OCI-LY7 (cell line): ENCODE measurements around the gene ANKRD26. TPM values are rescaled to one million over a fixed set of nuclear protein-coding genes. Genes with fewer than 3 reads are reported as not detected.

Source experiments
- BruUV-seq: library from RNA; stranded (reverse); fragments of 400-500 nt; replicated peaks from 2 replicates; lab custom pipeline; 2021; lab: Mats Ljungman, UMichigan
- CTCF ChIA-PET: fragments of 300-600 bp; sonication (Branson Sonifier 250); formaldehyde crosslinking; loops from one replicate; lab custom pipeline; 2022; ENCODE audit warnings: antibody characterized with exemption; ENCODE audit not compliant: unreplicated experiment; lab: Charles Lee
- POLR2A ChIA-PET: fragments of 300-600 bp; sonication (Branson Sonifier 250); formaldehyde crosslinking; loops from one replicate; lab custom pipeline; 2022; ENCODE audit warnings: antibody characterized with exemption; lab: Charles Lee
- DNase-seq: peaks from one replicate; pipeline ENCODE4 v3.0.0-alpha.2; 2015; ENCODE audit warnings: low spot score
- H2AFZ ChIP-seq: fragments of 200-600 bp; sonication (generic), shearing (Covaris generic); 2 replicates; pipeline ENCODE4 v1.6.1; 2014; ENCODE audit warnings: mild to moderate bottlenecking, antibody characterized with exemption, low read length, moderate library complexity
- H3K27ac ChIP-seq: fragments of 200-600 bp; sonication (generic); 2 replicates; pipeline ENCODE4 v1.5.1; 2014; ENCODE audit warnings: mixed run types, low read depth, mild to moderate bottlenecking, moderate library complexity, low read length, inconsistent platforms; ENCODE audit not compliant: poor library complexity, severe bottlenecking
- H3K36me3 ChIP-seq: fragments of 200-600 bp; sonication (generic); 2 replicates; pipeline ENCODE4 v1.6.1; 2014; ENCODE audit warnings: mild to moderate bottlenecking, antibody characterized with exemption, low read length, moderate library complexity, mixed read lengths; ENCODE audit not compliant: insufficient read depth
- H3K4me1 ChIP-seq: fragments of 200-600 bp; sonication (generic); 2 replicates; pipeline ENCODE4 v1.5.1; 2014; ENCODE audit warnings: mild to moderate bottlenecking, low read length; ENCODE audit not compliant: insufficient read depth, poor library complexity, severe bottlenecking
- H3K4me2 ChIP-seq: fragments of 200-600 bp; sonication (generic); 2 replicates; pipeline ENCODE4 v1.6.1; 2014; ENCODE audit warnings: mild to moderate bottlenecking, low read length
- H3K4me3 ChIP-seq: fragments of 200-600 bp; sonication (generic); 2 replicates; pipeline ENCODE4 v1.5.1; 2014; ENCODE audit warnings: mild to moderate bottlenecking, low read depth, low read length; ENCODE audit not compliant: poor library complexity, severe bottlenecking
- H3K79me2 ChIP-seq: fragments of 200-600 bp; sonication (generic); 2 replicates; pipeline ENCODE4 v1.6.1; 2016; ENCODE audit warnings: low read depth, mild to moderate bottlenecking, low read length, moderate library complexity, mixed read lengths; ENCODE audit not compliant: insufficient read depth
- H3K9me2 ChIP-seq: fragments of 200-600 bp; sonication (generic); 2 replicates; pipeline ENCODE4 v1.6.1; 2016; ENCODE audit warnings: mild to moderate bottlenecking, low read length, mixed read lengths; ENCODE audit not compliant: insufficient read depth
- H3K9me3 ChIP-seq: fragments of 200-600 bp; sonication (generic); 2 replicates; pipeline ENCODE4 v1.6.1; 2014; ENCODE audit warnings: mild to moderate bottlenecking, mixed run types, low read length, mixed read lengths
- H4K20me1 ChIP-seq: fragments of 200-600 bp; sonication (generic); 2 replicates; pipeline ENCODE4 v1.6.1; 2014; ENCODE audit warnings: mild to moderate bottlenecking, antibody characterized with exemption, low read length, moderate library complexity, mixed read lengths; ENCODE audit not compliant: insufficient read depth
- CTCF ChIP-seq: fragments of 200-600 bp; sonication (generic); conservative IDR thresholded peaks from 2 replicates; pipeline ENCODE4 v1.5.1; 2014; ENCODE audit warnings: mild to moderate bottlenecking, antibody characterized with exemption, low read length, moderate library complexity, mixed read lengths
- EZH2phosphoT487 ChIP-seq: fragments of 200-600 bp; sonication (generic); IDR thresholded peaks from 2 replicates; pipeline ENCODE4 v1.6.1; 2018; ENCODE audit warnings: low read depth, borderline replicate concordance, mild to moderate bottlenecking, mixed run types, antibody characterized with exemption, low read length, moderate library complexity, mixed read lengths
- intact Hi-C: fragments of 100-400 bp; cut with micrococcal nuclease; formaldehyde crosslinking; loops from one replicate; pipeline ENCODE4 v1.10.0; 2022; ENCODE audit not compliant: unreplicated experiment
- total RNA-seq, 2 experiments: library from RNA; depleted of rRNA in 1 of 2; stranded (reverse); fragments of >200 nt in 1 of 2; shearing (Covaris generic) in 1 of 2; gene quantifications; 2 replicates each; pipeline ENCODE4 v1.2.3, GENCODE V29; 2014 to 2022

Gene ANKRD26
- total RNA-seq, 2 experiments from 2014 or later = 8.6 to 13.8 TPM

- intact Hi-C loops = no loop called here
- Histone ChIP-seq H3K4me3 (no peak overlapping the region), H3K27ac (no peak overlapping the region), H3K9me2 (no peaks in the 10 kb centered on the region), H3K4me2 (no peak overlapping the region), H3K36me3 (peaks cover 12% of the 10 kb centered on the region; the same call in 1 of the 2 replicates), H4K20me1 (no peaks in the 10 kb centered on the region), H3K79me2 (no peaks in the 10 kb centered on the region), H3K9me3 (no peaks in the 10 kb centered on the region), H3K4me1 (no peaks in the 10 kb centered on the region), H2AFZ (no peak overlapping the region)
- CTCF ChIA-PET = no interaction called here
- TF ChIP-seq EZH2phosphoT487 = no peak
- no peak for DNase-seq
- no TSS peak for BruUV-seq
- POLR2A ChIA-PET = interaction anchor here (1.1 to 2.5 kb wide), 3 partner anchors 10 to 24 kb away, joined by 3 to 13 read pairs (median 3); no protein-coding TSS in a partner anchor
Observed at GRCh38 chr10:27019827-27020226, 80.5 kb downstream of the ANKRD26 start.

- Histone ChIP-seq H3K9me2 (no peaks in the 10 kb centered on the region), H3K27ac (no peak overlapping the region), H3K4me1 (no peaks in the 10 kb centered on the region), H3K4me3 (no peak overlapping the region), H3K4me2 (no peak overlapping the region), H3K36me3 (no peaks in the 10 kb centered on the region), H3K79me2 (no peaks in the 10 kb centered on the region), H4K20me1 (no peaks in the 10 kb centered on the region), H2AFZ (no peak overlapping the region), H3K9me3 (no peaks in the 10 kb centered on the region)
- intact Hi-C loops = no loop called here
- DNase-seq = no peak
- CTCF ChIA-PET = no interaction called here
- no TSS peak for BruUV-seq
- TF ChIP-seq CTCF (no peak), EZH2phosphoT487 (no peak)
- POLR2A ChIA-PET = no interaction called here
Observed at GRCh38 chr10:26997610-26998009, 102.7 kb downstream of the ANKRD26 start.

GRCh38 chr10:26994743-26995142 lies 105.6 kb downstream of the ANKRD26 start:
- no TSS peak for BruUV-seq
- no peaks in the 10 kb centered on the region for H3K9me3 ChIP-seq
- ChIA-PET POLR2A (no interaction called here), CTCF (no interaction called here)
- no peaks in the 10 kb centered on the region for H4K20me1 ChIP-seq
- no peak overlapping the region for H2AFZ ChIP-seq
- H3K36me3 ChIP-seq = no peaks in the 10 kb centered on the region
- no peak overlapping the region for H3K27ac ChIP-seq
- intact Hi-C loops = no loop called here
- no peaks in the 10 kb centered on the region for H3K4me1 ChIP-seq
- no peaks in the 10 kb centered on the region for H3K79me2 ChIP-seq
- no peak overlapping the region for H3K4me3 ChIP-seq
- H3K4me2 ChIP-seq = no peak overlapping the region
- no peak for TF ChIP-seq CTCF
- TF ChIP-seq EZH2phosphoT487 = no peak
- no peaks in the 10 kb centered on the region for H3K9me2 ChIP-seq
- DNase-seq = no peak
